Astrocyte (in vitro differentiated cells and primary cell): ENCODE results near the gene CD27. TPM values are rescaled to one million over a fixed set of nuclear protein-coding genes. Genes with fewer than 3 reads are reported as not detected.

Source experiments
- DNase-seq: peaks from one replicate; pipeline ENCODE4 v3.0.0-alpha.2; 2010; ENCODE audit warnings: low read depth
- FAIRE-seq: peaks from 2 replicates; lab custom pipeline; 2011; peaks lifted over from hg19 to GRCh38; lab: Jason Lieb, UNC
- H2AFZ ChIP-seq: 2 replicates; pipeline ENCODE4 v1.6.0; 2012; ENCODE audit warnings: low read depth, low read length, inconsistent platforms
- H3K27ac ChIP-seq: 2 replicates; pipeline ENCODE4 v1.5.1; 2011; ENCODE audit warnings: low read depth, low read length, inconsistent platforms
- H3K27me3 ChIP-seq: 2 replicates; pipeline ENCODE4 v1.6.0; 2011; ENCODE audit warnings: low read length, inconsistent platforms; ENCODE audit not compliant: insufficient read depth
- H3K36me3 ChIP-seq: 2 replicates; pipeline ENCODE4 v1.5.1; 2011; ENCODE audit warnings: low read length, inconsistent platforms; ENCODE audit not compliant: insufficient read depth
- H3K4me1 ChIP-seq: 2 replicates; pipeline ENCODE4 v1.5.1; 2011; ENCODE audit warnings: low read length, inconsistent platforms; ENCODE audit not compliant: insufficient read depth
- H3K4me2 ChIP-seq: 2 replicates; pipeline ENCODE4 v1.6.0; 2012; ENCODE audit warnings: low read length, inconsistent platforms
- H3K4me3 ChIP-seq: 2 replicates; pipeline ENCODE4 v1.5.1; 2011; ENCODE audit warnings: low read depth, mild to moderate bottlenecking, low read length, inconsistent platforms; ENCODE audit not compliant: insufficient read depth
- H3K79me2 ChIP-seq: 2 replicates; pipeline ENCODE4 v1.6.0; 2012; ENCODE audit warnings: mild to moderate bottlenecking, low read length, inconsistent platforms; ENCODE audit not compliant: insufficient read depth
- H3K9ac ChIP-seq: 2 replicates; pipeline ENCODE4 v1.6.0; 2012; ENCODE audit warnings: mild to moderate bottlenecking, low read length, inconsistent platforms
- H3K9me3 ChIP-seq: 2 replicates; pipeline ENCODE4 v1.5.1; 2012; ENCODE audit warnings: low read depth, mild to moderate bottlenecking, low read length, inconsistent platforms; ENCODE audit not compliant: insufficient read depth
- H4K20me1 ChIP-seq: 2 replicates; pipeline ENCODE4 v1.6.0; 2012; ENCODE audit warnings: low read length, inconsistent platforms; ENCODE audit not compliant: insufficient read depth
- H3K27ac Mint-ChIP-seq: one replicate; pipeline ENCODE4 v1.8.0; 2021; ENCODE audit warnings: mild to moderate bottlenecking, mixed read lengths; ENCODE audit not compliant: unreplicated experiment
- H3K27me3 Mint-ChIP-seq: one replicate; pipeline ENCODE4 v1.8.0; 2021; ENCODE audit warnings: low read depth, mixed read lengths; ENCODE audit not compliant: unreplicated experiment
- H3K36me3 Mint-ChIP-seq: one replicate; pipeline ENCODE4 v1.8.0; 2021; ENCODE audit warnings: low read depth, mixed read lengths; ENCODE audit not compliant: unreplicated experiment
- H3K4me1 Mint-ChIP-seq: one replicate; pipeline ENCODE4 v1.8.0; 2021; ENCODE audit warnings: low read depth, mixed read lengths; ENCODE audit not compliant: unreplicated experiment
- H3K4me3 Mint-ChIP-seq: one replicate; pipeline ENCODE4 v1.8.0; 2021; ENCODE audit warnings: mild to moderate bottlenecking, moderate library complexity, mixed read lengths; ENCODE audit not compliant: unreplicated experiment
- H3K9me3 Mint-ChIP-seq: one replicate; pipeline ENCODE4 v1.8.0; 2021; ENCODE audit warnings: mild to moderate bottlenecking, mixed read lengths; ENCODE audit not compliant: unreplicated experiment
- EZH2 ChIP-seq: IDR thresholded peaks from 2 replicates; pipeline ENCODE4 v1.6.1; 2012; ENCODE audit warnings: mild to moderate bottlenecking, low read length, inconsistent platforms; ENCODE audit not compliant: insufficient read depth
- total RNA-seq: library from RNA; stranded (reverse); gene quantifications from 2 replicates; pipeline ENCODE4 v1.2.1, GENCODE V29; 2021
- TF ChIP-seq, protein P1 (sequence below): IDR thresholded peaks from 2 replicates; pipeline ENCODE4 v1.5.1; 2011; ENCODE audit warnings: low read depth, mild to moderate bottlenecking, inconsistent platforms, low read length, moderate library complexity; ENCODE audit not compliant: insufficient read depth

Gene CD27
- total RNA-seq, 1 donor from 2014 or later, result not detected

DNA sequence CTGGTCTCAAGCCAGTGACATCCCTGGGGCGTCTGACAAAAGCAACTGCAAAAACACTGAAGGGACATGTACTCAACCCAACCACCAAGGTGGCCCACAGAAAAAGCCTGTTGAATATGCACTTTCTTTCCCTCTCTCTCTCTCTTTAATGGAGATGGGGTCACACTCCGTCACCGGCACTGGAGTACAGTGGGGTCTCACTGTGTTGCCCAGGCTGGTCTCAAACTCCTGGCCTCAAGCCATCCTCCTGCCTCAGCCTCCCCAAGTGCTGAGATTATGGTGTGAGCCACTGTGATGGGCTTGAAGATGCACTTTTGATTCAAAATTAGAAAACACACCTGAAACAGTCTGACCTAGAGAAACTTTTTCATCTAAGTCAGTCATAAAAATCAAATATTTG is 7.2 kb upstream of the CD27 start:
- Histone ChIP-seq H3K9ac (no peak overlapping the region), H3K9me3 (no peaks in the 10 kb centered on the region), H3K79me2 (no peaks in the 10 kb centered on the region), H3K27me3 (no peaks in the 10 kb centered on the region), H3K4me1 (no peaks in the 10 kb centered on the region), H4K20me1 (no peaks in the 10 kb centered on the region), H2AFZ (no peak overlapping the region), H3K27ac (no peak overlapping the region), H3K4me3 (no peak overlapping the region), H3K4me2 (no peak overlapping the region), H3K36me3 (no peaks in the 10 kb centered on the region)
- Mint-ChIP-seq H3K4me1 (no peaks in the 10 kb centered on the region), H3K9me3 (no peaks in the 10 kb centered on the region), H3K36me3 (peaks cover 5% of the 10 kb centered on the region), H3K27ac (no peak overlapping the region), H3K4me3 (no peak overlapping the region), H3K27me3 (peaks cover 10% of the 10 kb centered on the region)
- no peak for FAIRE-seq
- DNase-seq, result no peak
- TF ChIP-seq, protein P1, sequence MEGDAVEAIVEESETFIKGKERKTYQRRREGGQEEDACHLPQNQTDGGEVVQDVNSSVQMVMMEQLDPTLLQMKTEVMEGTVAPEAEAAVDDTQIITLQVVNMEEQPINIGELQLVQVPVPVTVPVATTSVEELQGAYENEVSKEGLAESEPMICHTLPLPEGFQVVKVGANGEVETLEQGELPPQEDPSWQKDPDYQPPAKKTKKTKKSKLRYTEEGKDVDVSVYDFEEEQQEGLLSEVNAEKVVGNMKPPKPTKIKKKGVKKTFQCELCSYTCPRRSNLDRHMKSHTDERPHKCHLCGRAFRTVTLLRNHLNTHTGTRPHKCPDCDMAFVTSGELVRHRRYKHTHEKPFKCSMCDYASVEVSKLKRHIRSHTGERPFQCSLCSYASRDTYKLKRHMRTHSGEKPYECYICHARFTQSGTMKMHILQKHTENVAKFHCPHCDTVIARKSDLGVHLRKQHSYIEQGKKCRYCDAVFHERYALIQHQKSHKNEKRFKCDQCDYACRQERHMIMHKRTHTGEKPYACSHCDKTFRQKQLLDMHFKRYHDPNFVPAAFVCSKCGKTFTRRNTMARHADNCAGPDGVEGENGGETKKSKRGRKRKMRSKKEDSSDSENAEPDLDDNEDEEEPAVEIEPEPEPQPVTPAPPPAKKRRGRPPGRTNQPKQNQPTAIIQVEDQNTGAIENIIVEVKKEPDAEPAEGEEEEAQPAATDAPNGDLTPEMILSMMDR, result no peak
- no peak for TF ChIP-seq EZH2

DNA sequence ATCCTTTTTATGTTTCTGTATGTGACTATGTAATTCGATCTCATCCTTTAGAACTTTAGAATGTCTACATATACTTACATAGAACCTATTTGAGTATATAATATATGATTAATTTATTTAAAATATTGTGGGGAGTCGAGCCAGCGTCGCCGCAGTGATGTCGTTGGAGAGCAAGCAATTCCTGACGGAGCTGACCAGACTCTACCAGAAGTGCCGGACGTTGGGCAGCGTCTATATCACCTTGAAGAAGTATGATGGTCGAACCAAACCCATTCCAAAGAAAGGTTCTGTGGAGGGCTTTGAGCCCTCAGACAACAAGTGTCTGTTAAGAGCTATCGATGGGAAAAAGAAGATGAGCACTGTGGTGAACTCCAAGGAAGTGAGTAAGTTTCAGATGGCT is 6.4 kb upstream of the CD27 start:
- Histone ChIP-seq H3K9me3 (no peaks in the 10 kb centered on the region), H3K4me1 (no peaks in the 10 kb centered on the region), H3K36me3 (no peaks in the 10 kb centered on the region), H3K27ac (no peak overlapping the region), H2AFZ (no peak overlapping the region), H3K4me3 (no peak overlapping the region), H3K9ac (no peak overlapping the region), H4K20me1 (no peaks in the 10 kb centered on the region), H3K79me2 (no peaks in the 10 kb centered on the region), H3K27me3 (no peaks in the 10 kb centered on the region), H3K4me2 (no peak overlapping the region)
- TF ChIP-seq, protein P1, result no peak
- TF ChIP-seq EZH2, result no peak
- Mint-ChIP-seq H3K27ac (no peak overlapping the region), H3K36me3 (peaks cover 5% of the 10 kb centered on the region), H3K9me3 (no peaks in the 10 kb centered on the region), H3K4me1 (no peaks in the 10 kb centered on the region), H3K27me3 (peaks cover 13% of the 10 kb centered on the region), H3K4me3 (no peak overlapping the region)
- FAIRE-seq, result no peak
- DNase-seq, result no peak

DNA sequence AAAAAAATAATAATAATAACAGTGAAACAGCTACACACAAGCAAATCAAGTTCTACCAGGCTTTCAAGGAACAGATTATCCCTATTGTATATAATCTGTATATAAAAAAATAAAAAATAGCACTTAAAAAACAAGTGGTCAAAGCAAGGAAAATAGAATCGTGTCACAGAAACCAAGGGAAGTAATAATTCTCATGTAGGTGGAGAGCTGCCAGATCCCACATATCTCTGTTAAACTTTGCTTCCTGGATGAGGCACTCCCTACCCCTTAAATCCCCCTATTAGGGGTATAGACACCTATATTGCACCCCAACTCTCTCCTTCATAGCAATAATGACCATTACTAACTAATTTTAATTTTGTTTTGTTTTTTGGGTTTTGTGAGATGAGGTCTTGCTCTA is 4.4 kb upstream of the CD27 start:
- H3K4me3 ChIP-seq, result no peak overlapping the region
- H2AFZ ChIP-seq, result no peak overlapping the region
- peaks cover 5% of the 10 kb centered on the region for H3K36me3 Mint-ChIP-seq
- H3K9me3 Mint-ChIP-seq, result no peaks in the 10 kb centered on the region
- H3K27me3 ChIP-seq, result no peaks in the 10 kb centered on the region
- H3K9me3 ChIP-seq, result no peaks in the 10 kb centered on the region
- no peaks in the 10 kb centered on the region for H3K4me1 Mint-ChIP-seq
- H3K27ac ChIP-seq, result no peak overlapping the region
- no peaks in the 10 kb centered on the region for H3K4me1 ChIP-seq
- no peaks in the 10 kb centered on the region for H4K20me1 ChIP-seq
- no peak for TF ChIP-seq EZH2
- TF ChIP-seq, protein P1, result no peak
- H3K4me2 ChIP-seq, result no peak overlapping the region
- FAIRE-seq, result no peak
- H3K36me3 ChIP-seq, result no peaks in the 10 kb centered on the region
- no peaks in the 10 kb centered on the region for H3K79me2 ChIP-seq
- H3K27ac Mint-ChIP-seq, result no peak overlapping the region
- no peak for DNase-seq
- no peak overlapping the region for H3K4me3 Mint-ChIP-seq
- no peak overlapping the region for H3K9ac ChIP-seq
- H3K27me3 Mint-ChIP-seq, result peaks cover 27% of the 10 kb centered on the region
